Natural killer cell treated with Interleukin-12 subunit alpha and Interleukin-12 subunit beta and Interleukin-15 and Interleukin-18, amount 100 ng/mL, for 72 hours (primary cell): Measurements from ENCODE around the gene PROX1. TPM values are rescaled to one million over a fixed set of nuclear protein-coding genes. Genes with fewer than 3 reads are reported as not detected.
A peak's percentile ranks its signal among the peaks of the same experiment; 100 is the strongest.

Experiments used
- ATAC-seq, 2 donors: fragments of 150-1000 bp; cut with Tn5 transposase in 1 of 2; sonication (Bioruptor Pico), chemical (Tn5 transposase) in 1 of 2; 2 replicates each; pipeline ENCODE4 v1.10.0; 2021
- DNase-seq: peaks from one replicate; pipeline ENCODE4 v3.0.0; 2022; ENCODE audit warnings: low spot score
- H3K27ac Mint-ChIP-seq, 2 donors: 1 replicate in 1 of 2; 2 replicates in 1 of 2; pipeline ENCODE4 v1.8.0; 2022; ENCODE audit warnings: mixed read lengths in 2 of 2, mild to moderate bottlenecking in 1 of 2, moderate library complexity in 1 of 2
- H3K27me3 Mint-ChIP-seq, 2 donors: 1 replicate in 1 of 2; 2 replicates in 1 of 2; pipeline ENCODE4 v1.8.0; 2022; ENCODE audit warnings: mixed read lengths in 2 of 2
- H3K36me3 Mint-ChIP-seq: one replicate; pipeline ENCODE4 v1.8.0; 2022; ENCODE audit warnings: mixed read lengths
- H3K4me1 Mint-ChIP-seq, 2 donors: 1 replicate in 1 of 2; 2 replicates in 1 of 2; pipeline ENCODE4 v1.8.0; 2022; ENCODE audit warnings: low read depth in 2 of 2, mixed read lengths in 2 of 2, mild to moderate bottlenecking in 1 of 2
- H3K4me3 Mint-ChIP-seq: one replicate; pipeline ENCODE4 v1.8.0; 2022; ENCODE audit warnings: mixed read lengths
- H3K9me3 Mint-ChIP-seq: 2 replicates; pipeline ENCODE4 v1.8.0; 2022; ENCODE audit warnings: mixed read lengths
- total RNA-seq, 2 donors: library from RNA; stranded (reverse); gene quantifications; one replicate each; pipeline ENCODE4 v1.2.3, GENCODE V29; 2022

The PROX1 gene
- total RNA-seq, 2 donors from 2014 or later = not detected

GRCh38 chr1:213968146-213968825, 19.5 kb upstream of the PROX1 start:
- H3K36me3 Mint-ChIP-seq = no peaks in the 10 kb centered on the region
- H3K4me1 Mint-ChIP-seq = no peaks in the 10 kb centered on the region
- H3K9me3 Mint-ChIP-seq = no peaks in the 10 kb centered on the region
- no peak for DNase-seq
- H3K4me3 Mint-ChIP-seq = no peak overlapping the region
- H3K27me3 Mint-ChIP-seq = peaks cover 3 to 22% of the 10 kb centered on the region in 2 donors
- ATAC-seq = no peak
- no peak overlapping the region for H3K27ac Mint-ChIP-seq

GRCh38 chr1:213969958-213970555, 17.7 kb upstream of the PROX1 start:
- DNase-seq = no peak
- Mint-ChIP-seq H3K9me3 (peaks cover 5% of the 10 kb centered on the region), H3K4me3 (no peak overlapping the region), H3K4me1 (no peaks in the 10 kb centered on the region), H3K36me3 (no peaks in the 10 kb centered on the region), H3K27ac (no peak overlapping the region), H3K27me3 (peaks cover 8 to 16% of the 10 kb centered on the region in 2 donors)
- ATAC-seq = no peak

GRCh38 chr1:213972141-213972540, 15.6 kb upstream of the PROX1 start:
- Mint-ChIP-seq H3K36me3 (no peaks in the 10 kb centered on the region), H3K27me3 (peaks cover 8 to 30% of the 10 kb centered on the region in 2 donors), H3K4me3 (no peak overlapping the region), H3K27ac (no peak overlapping the region), H3K9me3 (peaks cover 5% of the 10 kb centered on the region), H3K4me1 (no peaks in the 10 kb centered on the region)
- no peak for ATAC-seq
- DNase-seq = no peak

- Mint-ChIP-seq H3K27me3 (peaks cover 12 to 37% of the 10 kb centered on the region in 2 donors), H3K9me3 (peaks cover 5% of the 10 kb centered on the region), H3K4me3 (no peak overlapping the region), H3K36me3 (no peaks in the 10 kb centered on the region), H3K27ac (no peak overlapping the region), H3K4me1 (no peaks in the 10 kb centered on the region)
- ATAC-seq (no peak), DNase-seq (no peak)
These were observed 14.6 kb upstream of the PROX1 start for GRCh38 chr1:213973129-213973528.

GRCh38 chr1:213976665-213977485, 10.9 kb upstream of the PROX1 start:
- H3K36me3 Mint-ChIP-seq = no peaks in the 10 kb centered on the region
- DNase-seq = no peak
- H3K4me1 Mint-ChIP-seq = no peaks in the 10 kb centered on the region
- no peak overlapping the region for H3K27ac Mint-ChIP-seq
- ATAC-seq = no peak
- peaks cover 8% of the 10 kb centered on the region for H3K9me3 Mint-ChIP-seq
- no peak overlapping the region for H3K4me3 Mint-ChIP-seq
- peaks cover 41 to 55% of the 10 kb centered on the region in 2 donors for H3K27me3 Mint-ChIP-seq

- H3K4me3 Mint-ChIP-seq = no peak overlapping the region
- DNase-seq (no peak), ATAC-seq (no peak)
- no peaks in the 10 kb centered on the region for H3K4me1 Mint-ChIP-seq
- H3K27me3 Mint-ChIP-seq = peaks cover 44 to 61% of the 10 kb centered on the region in 2 donors
- H3K36me3 Mint-ChIP-seq = no peaks in the 10 kb centered on the region
- H3K9me3 Mint-ChIP-seq = peaks cover 8% of the 10 kb centered on the region
- no peak overlapping the region for H3K27ac Mint-ChIP-seq
These were observed 10.3 kb upstream of the PROX1 start for GRCh38 chr1:213977486-213977842.

GRCh38 chr1:213977909-213978308, 9.9 kb upstream of the PROX1 start:
- no peak for ATAC-seq
- H3K27me3 Mint-ChIP-seq = peaks cover 44 to 63% of the 10 kb centered on the region in 2 donors

GRCh38 chr1:213979751-213980586, 7.8 kb upstream of the PROX1 start:
- H3K27ac Mint-ChIP-seq = no peak overlapping the region
- peaks cover 3% of the 10 kb centered on the region for H3K9me3 Mint-ChIP-seq
- peaks cover 6% of the 10 kb centered on the region for H3K36me3 Mint-ChIP-seq
- ATAC-seq (peak in 1 of 2 donors; percentile 36), DNase-seq (no peak)
- H3K27me3 Mint-ChIP-seq = peaks cover 58 to 77% of the 10 kb centered on the region in 2 donors
- H3K4me1 Mint-ChIP-seq = no peaks in the 10 kb centered on the region
- H3K4me3 Mint-ChIP-seq = no peak overlapping the region

More at GRCh38 chr1:213977909-213978308, 9.9 kb upstream of the PROX1 start:
- no peaks in the 10 kb centered on the region for H3K36me3 Mint-ChIP-seq
- peaks cover 8% of the 10 kb centered on the region for H3K9me3 Mint-ChIP-seq
- DNase-seq = no peak
- H3K4me1 Mint-ChIP-seq = no peaks in the 10 kb centered on the region
- H3K4me3 Mint-ChIP-seq = no peak overlapping the region
- H3K27ac Mint-ChIP-seq = no peak overlapping the region

- Mint-ChIP-seq H3K27me3 (peaks cover 61 to 77% of the 10 kb centered on the region in 2 donors), H3K9me3 (peaks cover 5% of the 10 kb centered on the region), H3K4me3 (no peak overlapping the region), H3K4me1 (no peaks in the 10 kb centered on the region), H3K36me3 (peaks cover 6% of the 10 kb centered on the region), H3K27ac (no peak overlapping the region)
- no peak for ATAC-seq
- no peak for DNase-seq
These were observed 6.9 kb upstream of the PROX1 start for GRCh38 chr1:213980906-213981305.

GRCh38 chr1:213982289-213982671, 5.5 kb upstream of the PROX1 start:
- Mint-ChIP-seq H3K9me3 (peaks cover 7% of the 10 kb centered on the region), H3K4me3 (no peak overlapping the region), H3K4me1 (peaks cover 4% of the 10 kb centered on the region in 2 donors), H3K27me3 (peaks cover 71 to 82% of the 10 kb centered on the region in 2 donors), H3K27ac (no peak overlapping the region), H3K36me3 (peaks cover 15% of the 10 kb centered on the region)
- DNase-seq (no peak), ATAC-seq (no peak)

- ATAC-seq (no peak), DNase-seq (no peak)
- H3K36me3 Mint-ChIP-seq = peaks cover 19% of the 10 kb centered on the region
- peaks cover 7% of the 10 kb centered on the region in 2 donors for H3K4me1 Mint-ChIP-seq
- H3K9me3 Mint-ChIP-seq = peaks cover 7% of the 10 kb centered on the region
- H3K27me3 Mint-ChIP-seq = peaks cover 73 to 83% of the 10 kb centered on the region in 2 donors
- H3K4me3 Mint-ChIP-seq = no peak overlapping the region
- no peak overlapping the region for H3K27ac Mint-ChIP-seq
These were observed 4.9 kb upstream of the PROX1 start for GRCh38 chr1:213982672-213983492.

- Mint-ChIP-seq H3K27me3 (peaks cover 74 to 83% of the 10 kb centered on the region in 2 donors), H3K27ac (no peak overlapping the region), H3K4me1 (peaks cover 15 to 16% of the 10 kb centered on the region in 2 donors), H3K4me3 (no peak overlapping the region), H3K9me3 (peaks cover 7% of the 10 kb centered on the region), H3K36me3 (peaks cover 27% of the 10 kb centered on the region)
- DNase-seq (no peak), ATAC-seq (no peak)
These were observed 4.0 kb upstream of the PROX1 start for GRCh38 chr1:213983493-213984386.
